Cerebellar nuclear complex (tissue), 1 donor: Measurements from ENCODE around the gene HOATZ.

Source experiments
- DNase-seq, 2 experiments: peaks; one replicate each; lab custom pipeline; 2025; lab: John Stamatoyannopoulos, UW

HOATZ gene

DNA sequence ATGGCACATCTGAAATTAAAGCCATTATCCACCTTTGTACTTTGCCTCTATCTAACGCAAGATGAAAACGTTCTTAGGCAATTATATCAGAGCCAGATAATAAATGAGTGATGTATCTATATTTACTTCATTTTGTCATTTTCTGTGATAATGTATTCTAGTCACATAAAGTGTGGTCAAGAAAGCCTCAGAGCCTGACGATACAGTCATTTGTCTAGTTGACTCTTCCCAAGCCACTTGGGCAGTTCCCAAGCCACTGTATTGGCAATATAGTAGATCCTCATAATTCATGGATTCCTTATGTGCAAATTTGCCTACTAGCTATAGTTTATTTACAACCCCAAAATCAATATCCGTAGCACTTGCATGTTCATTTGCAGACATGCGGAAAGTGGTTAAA lies 7.8 kb downstream of the HOATZ start:
- DNase-seq = no peak

- no peak for DNase-seq
These were observed 8.8 kb downstream of the HOATZ start for GRCh38 chr11:111523343-111523742.

GRCh38 chr11:111524056-111524455 lies 9.5 kb downstream of the HOATZ start:
- no peak for DNase-seq

GRCh38 chr11:111525456-111525855 lies 10.9 kb downstream of the HOATZ start:
- DNase-seq = no peak

- no peak for DNase-seq
These were observed 11.9 kb downstream of the HOATZ start for GRCh38 chr11:111526501-111526900.

- no peak for DNase-seq
These were observed 12.7 kb downstream of the HOATZ start for GRCh38 chr11:111527279-111527678.

- no peak for DNase-seq
These were observed 14.0 kb downstream of the HOATZ start for GRCh38 chr11:111528557-111528956.

DNA sequence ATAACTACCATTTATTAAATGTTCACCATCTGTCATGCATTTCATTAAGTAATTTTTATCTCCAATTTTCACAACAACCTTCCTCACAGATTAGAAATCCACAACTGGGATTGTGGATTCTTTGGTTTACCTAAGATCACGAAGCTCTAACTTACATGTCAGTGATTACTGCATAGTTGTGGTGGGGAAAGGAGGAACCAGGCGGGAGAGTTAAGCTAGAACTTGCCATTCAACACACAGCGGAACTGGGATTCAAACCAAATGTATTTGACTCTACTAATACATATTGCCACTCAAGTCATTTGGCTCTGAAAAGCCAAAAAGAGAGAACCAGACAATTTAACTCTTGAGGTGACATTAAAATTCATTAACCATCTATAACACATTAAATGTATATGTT lies 15.5 kb downstream of the HOATZ start:
- DNase-seq = no peak

GRCh38 chr11:111531136-111531535 lies 16.6 kb downstream of the HOATZ start:
- DNase-seq = no peak

- no peak for DNase-seq
These were observed 17.2 kb downstream of the HOATZ start for GRCh38 chr11:111531687-111532364.

DNA sequence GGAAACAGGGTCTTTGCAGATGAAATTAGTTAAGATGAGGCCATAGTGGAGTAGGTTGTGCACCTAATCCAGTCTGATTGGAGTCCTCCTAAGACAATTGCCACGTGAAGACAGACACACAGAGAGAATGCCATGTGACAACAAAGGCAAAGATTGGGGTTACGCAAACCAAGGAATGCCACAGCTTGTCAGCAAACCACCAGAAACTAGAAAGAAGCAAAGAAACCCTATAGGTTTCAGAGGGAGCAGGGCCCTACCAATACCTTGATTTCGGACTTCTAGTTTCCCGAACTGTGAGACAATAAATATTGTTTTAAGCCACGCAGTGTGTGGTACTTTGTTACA lies 17.8 kb downstream of the HOATZ start:
- DNase-seq = no peak

DNA sequence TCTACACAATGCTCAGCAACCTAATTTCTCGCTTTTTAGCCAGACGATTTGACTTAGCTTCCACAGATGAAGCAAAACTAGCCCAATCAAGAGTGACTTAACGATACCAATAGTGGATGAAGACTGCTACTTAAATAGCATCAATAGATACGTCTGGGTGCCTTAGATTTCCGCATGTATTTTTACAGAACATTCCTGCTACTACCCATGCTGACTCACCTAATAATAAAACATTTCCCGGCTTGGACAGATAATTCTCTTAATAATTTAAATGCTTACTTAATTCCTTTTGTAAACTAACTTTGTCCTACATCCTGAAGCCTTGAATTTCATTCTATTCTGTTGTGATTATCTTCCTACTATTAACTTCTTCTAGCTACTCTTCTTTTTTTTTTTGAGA lies 20.7 kb downstream of the HOATZ start:
- DNase-seq = no peak

- DNase-seq = no peak
These were observed 22.8 kb downstream of the HOATZ start for GRCh38 chr11:111537336-111537860.

DNA sequence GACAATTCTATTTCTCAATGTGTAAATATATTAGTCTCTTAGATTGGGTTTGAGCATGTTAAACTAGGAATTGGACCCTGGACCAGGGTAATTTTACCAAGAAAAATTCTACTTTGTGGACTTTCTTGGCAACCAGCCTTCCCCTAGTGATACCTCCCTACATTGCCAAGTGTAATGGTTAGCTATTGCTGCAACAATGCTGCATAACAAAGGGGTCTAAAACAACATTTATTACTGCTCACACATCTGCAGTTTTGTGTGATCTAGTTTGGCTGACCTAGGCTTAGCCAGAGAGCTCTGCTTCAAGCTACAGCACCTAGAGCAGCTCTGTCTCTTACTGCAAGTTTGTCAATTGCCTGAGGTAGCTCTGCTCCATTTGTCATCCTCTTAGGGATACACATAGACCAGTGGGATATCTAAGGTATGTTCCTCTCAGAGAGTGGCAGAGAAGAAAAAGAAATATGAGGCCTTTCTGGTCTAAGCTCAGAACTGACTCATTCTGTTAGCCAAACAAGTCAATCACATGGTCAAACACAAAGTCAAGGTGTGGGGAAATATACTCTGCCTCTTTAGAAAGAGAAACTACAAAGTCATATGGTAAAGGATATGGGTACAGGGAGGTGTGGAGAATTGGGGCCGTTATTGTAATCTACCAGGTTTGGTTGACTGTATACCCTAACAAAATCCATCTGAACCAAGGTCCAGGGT lies 24.0 kb downstream of the HOATZ start:
- DNase-seq = no peak

DNA sequence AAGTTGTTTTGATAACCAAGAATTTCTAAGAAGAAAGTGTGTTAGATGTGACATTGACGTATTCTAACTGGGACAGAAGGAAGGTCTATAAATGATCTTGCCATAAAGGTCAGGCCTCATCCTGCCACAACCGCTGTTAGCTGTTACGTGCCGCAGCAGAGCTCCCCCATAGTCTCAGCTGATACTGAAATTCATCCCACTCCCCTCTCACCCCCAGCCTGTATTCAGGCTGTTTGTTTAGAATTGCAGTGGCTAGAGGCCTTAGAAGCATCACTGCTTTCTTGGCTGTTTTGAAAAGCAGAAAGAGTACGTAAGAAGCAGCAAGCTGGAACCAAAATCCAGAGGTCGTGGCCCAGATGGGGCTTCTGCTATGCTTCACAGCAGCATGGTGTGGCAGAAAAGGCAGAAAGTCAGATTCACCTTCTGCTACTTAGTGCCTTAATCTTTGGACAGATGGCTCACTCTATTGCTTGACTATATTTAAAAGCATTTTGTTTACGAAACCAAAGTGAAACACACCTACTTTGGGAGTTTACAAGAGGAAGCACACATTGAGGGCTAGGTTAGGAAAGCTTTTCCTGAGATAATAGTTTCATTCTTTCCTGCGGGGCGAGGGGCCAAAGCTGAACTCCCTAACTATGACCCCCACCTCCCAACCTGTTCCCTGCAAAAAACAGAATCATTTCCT lies 25.0 kb downstream of the HOATZ start:
- DNase-seq = no peak

- no peak for DNase-seq
These were observed 25.7 kb downstream of the HOATZ start, which contains the start of gene LAYN for GRCh38 chr11:111540114-111540936. LAYN (plus strand) TSS chr11:111540720; CDS start chr11:111540844, 124 bp downstream.

- DNase-seq = no peak
These were observed 26.3 kb downstream of the HOATZ start for GRCh38 chr11:111540937-111541253.

DNA sequence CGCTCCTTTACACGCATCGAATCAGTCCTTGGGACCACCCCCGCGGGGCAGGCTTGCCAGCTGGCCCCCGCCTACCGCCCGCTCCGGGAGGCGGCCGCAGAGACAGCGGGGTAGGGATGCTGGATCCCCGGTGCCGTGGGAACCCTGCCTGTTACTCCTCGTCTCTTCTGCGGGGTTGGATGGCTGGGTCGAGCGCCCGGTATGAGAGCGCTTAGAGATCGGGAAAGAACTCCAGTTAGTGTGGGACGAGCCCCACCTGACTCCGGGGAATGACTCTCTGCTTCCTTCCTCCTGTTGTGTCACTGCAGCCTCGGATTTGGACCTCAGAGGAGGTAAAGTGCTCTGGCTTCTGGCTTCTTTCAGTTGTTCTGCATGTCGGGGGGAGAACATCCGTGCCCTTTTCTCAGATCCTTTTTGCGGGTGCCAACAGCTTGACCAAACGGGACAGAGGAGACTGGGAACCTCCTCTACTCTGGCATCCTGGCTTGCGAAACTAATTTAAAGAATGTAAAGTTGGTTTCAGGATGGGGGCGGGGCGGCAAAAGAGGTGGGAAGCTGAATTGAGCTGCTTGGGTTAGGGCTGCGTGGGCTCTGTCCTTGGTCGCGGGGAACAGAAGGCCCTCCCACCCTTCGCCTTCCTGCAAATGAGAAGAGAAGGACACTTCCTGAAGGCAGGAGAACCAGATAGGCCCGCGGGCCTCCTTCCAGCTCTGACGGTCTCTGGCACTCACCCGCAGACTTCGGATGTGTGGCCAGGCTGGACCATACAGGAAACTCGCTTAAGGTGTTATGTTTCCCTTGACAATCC lies 26.9 kb downstream of the HOATZ start:
- DNase-seq = no peak

DNA sequence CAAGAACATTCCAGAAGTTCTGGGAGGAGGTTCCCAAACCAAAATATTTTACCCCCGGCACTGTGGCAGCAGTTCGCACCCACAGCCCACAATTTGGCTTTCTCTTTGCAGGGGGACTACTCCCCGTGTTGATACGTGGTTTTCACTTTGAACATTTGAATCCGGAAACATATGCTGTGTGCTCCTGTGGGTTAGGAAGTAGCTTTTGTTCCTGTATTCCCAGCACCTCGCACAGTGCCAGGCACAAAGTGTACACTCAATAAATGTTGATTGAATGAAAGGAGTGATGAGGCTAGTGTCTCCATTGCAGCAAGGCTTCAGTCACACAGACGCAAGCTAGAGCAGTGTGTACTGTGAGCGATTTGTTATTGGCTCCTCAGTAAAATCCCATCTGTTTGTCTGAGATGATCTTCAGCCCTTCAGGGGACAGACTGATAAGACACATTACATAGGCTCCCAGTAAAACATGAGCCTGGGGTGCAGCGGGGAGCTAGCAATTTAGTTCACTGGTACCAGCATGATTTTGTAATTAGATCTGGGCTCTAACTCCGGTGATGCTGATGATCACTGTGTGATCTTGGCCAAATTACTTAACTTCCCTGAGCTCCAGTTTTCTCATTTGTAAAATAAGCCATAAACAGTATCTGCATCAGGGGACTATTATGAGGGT lies 28.2 kb downstream of the HOATZ start:
- no peak for DNase-seq

- no peak for DNase-seq
These were observed 33.9 kb downstream of the HOATZ start for GRCh38 chr11:111548525-111548924.
